Stimulated activated CD8-positive, alpha-beta memory T cell treated with anti-CD3 and anti-CD28 coated beads, Interleukin-7, amount 100 ng/mL, for 4 hours (primary cell): ENCODE results near the gene CLEC16A.
A peak's percentile ranks its signal among the peaks of the same experiment; 100 is the strongest.

Experiments used
- DNase-seq, 2 donors: peaks; one replicate each; pipeline ENCODE4 v3.0.0-alpha.2; 2020; ENCODE audit warnings: low read depth in 2 of 2

CLEC16A gene, protein sequence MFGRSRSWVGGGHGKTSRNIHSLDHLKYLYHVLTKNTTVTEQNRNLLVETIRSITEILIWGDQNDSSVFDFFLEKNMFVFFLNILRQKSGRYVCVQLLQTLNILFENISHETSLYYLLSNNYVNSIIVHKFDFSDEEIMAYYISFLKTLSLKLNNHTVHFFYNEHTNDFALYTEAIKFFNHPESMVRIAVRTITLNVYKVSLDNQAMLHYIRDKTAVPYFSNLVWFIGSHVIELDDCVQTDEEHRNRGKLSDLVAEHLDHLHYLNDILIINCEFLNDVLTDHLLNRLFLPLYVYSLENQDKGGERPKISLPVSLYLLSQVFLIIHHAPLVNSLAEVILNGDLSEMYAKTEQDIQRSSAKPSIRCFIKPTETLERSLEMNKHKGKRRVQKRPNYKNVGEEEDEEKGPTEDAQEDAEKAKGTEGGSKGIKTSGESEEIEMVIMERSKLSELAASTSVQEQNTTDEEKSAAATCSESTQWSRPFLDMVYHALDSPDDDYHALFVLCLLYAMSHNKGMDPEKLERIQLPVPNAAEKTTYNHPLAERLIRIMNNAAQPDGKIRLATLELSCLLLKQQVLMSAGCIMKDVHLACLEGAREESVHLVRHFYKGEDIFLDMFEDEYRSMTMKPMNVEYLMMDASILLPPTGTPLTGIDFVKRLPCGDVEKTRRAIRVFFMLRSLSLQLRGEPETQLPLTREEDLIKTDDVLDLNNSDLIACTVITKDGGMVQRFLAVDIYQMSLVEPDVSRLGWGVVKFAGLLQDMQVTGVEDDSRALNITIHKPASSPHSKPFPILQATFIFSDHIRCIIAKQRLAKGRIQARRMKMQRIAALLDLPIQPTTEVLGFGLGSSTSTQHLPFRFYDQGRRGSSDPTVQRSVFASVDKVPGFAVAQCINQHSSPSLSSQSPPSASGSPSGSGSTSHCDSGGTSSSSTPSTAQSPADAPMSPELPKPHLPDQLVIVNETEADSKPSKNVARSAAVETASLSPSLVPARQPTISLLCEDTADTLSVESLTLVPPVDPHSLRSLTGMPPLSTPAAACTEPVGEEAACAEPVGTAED

DNA sequence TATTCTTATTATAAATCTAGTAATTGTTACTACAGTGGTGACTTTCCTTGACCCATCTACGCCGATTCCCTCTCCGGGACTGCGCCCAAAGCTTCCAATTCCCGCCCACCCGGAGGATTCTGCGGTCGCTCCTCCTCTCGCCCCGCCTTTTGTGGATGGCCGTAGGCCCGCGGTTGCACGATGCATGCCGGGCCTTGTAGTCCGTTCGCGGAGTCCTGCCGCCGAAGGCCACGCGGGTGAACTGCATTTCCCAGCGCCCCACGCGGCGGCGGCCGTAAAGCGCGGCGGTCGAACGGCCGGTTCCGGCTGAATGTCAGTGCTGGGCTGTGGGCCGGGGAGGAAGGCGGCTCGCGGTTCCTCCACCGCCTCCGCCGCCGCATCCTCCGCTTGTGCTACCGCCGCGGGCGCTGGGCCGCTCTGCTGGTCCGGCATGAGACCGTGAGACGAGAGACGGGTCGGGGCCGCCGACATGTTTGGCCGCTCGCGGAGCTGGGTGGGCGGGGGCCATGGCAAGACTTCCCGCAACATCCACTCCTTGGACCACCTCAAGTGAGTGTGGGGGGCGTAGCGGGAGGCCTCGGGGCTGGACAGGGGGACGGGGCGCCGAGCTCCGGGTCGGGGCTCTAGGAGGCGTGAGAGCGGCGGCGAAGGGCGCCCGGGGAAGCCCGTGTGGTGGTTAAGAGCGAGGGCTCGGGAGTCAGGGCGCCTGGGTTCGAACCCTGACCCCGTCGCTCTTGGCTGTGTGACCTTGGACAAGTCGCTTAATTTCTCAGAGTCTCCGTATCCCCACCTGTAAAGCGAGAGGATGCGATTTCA lies at the start of gene CLEC16A:
Gene CLEC16A (plus strand): TSS at position 316 of the 816 bp plus-strand sequence. CDS start 154 bp downstream, at position 470.
- peak; percentile 88 to 95 for DNase-seq

GRCh38 chr16:10895053-10895946 lies 49.1 kb upstream of the CLEC16A start:
- DNase-seq: no peak

- DNase-seq: no peak
Measured at GRCh38 chr16:10896165-10896564, 48.2 kb upstream of the CLEC16A start.

DNA sequence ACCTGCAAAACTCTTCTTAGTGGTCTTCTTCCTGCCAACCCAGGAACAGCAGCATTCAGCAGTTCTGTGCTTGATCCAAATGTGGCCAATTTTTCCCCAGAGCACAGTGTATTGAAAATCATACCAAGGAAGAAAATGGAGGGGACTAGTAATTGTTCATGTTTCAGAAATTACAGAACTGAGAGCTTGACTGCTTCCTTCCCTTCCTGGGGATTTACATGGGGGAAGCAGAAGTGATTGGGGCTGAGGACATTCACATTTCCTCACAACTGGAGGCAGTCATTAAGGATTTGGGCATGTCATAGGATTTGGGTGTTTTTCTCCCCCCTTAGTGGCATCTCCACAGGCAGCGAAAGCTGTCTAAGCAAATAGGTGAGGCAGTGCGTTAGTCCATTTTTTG lies 47.6 kb upstream of the CLEC16A start:
- DNase-seq: no peak

DNA sequence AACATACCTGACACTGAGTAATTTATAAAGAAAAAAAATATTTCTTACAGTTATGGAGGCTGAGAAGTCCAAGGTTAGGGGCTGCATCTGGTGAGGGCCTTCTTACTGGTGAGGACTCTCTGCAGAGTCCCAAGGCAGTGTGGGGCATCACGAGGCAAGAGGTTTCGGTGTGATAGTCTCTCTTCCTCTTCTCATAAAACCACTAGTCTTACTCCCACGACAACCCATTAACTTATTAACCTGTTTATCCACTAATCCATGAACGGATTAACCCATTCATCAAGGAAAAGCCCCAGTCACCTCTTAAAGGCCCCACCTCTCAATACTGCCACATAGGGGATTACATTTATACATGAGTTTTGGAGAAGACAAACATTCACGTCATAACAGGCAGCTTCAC lies 47.2 kb upstream of the CLEC16A start:
- DNase-seq: no peak

GRCh38 chr16:10902999-10903398 lies 41.4 kb upstream of the CLEC16A start:
- no peak for DNase-seq

- no peak for DNase-seq
Measured at GRCh38 chr16:10906482-10906881, 37.9 kb upstream of the CLEC16A start.

- no peak for DNase-seq
Measured at GRCh38 chr16:10906914-10907756, 37.2 kb upstream of the CLEC16A start.

DNA sequence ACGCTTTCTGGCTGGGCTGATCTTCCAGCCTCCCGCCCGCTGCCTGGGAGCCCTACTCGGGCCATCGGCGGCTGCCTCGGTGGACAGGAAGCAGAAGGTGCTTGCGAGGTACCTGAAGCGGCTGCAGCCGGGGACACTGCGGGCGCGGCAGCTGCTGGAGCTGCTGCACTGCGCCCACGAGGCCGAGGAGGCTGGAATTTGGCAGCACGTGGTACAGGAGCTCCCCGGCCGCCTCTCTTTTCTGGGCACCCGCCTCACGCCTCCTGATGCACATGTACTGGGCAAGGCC lies 36.7 kb upstream of the CLEC16A start:
- DNase-seq: no peak

GRCh38 chr16:10911267-10911666 lies 33.1 kb upstream of the CLEC16A start:
- DNase-seq: no peak

DNA sequence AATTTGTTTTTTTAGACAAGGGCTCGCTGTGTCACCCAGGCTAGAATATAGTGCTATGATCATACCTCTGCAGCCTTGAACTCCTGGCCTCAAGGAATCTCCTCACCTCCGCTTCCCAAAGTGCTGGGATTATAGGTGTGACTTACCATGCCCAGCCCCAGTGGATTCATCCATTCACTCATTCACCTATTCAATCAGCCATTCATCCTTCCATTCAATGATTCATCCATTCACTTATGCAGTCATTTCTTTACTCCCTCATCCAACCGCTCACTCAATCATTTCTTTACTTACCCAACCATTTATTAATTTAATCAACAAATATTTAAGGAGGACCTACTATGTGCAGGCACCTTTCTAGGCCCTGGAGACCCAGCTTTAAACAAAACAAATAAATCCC lies 27.8 kb upstream of the CLEC16A start:
- no peak for DNase-seq

- DNase-seq: peak; percentile 59 to 65
Measured at GRCh38 chr16:10918294-10919002, 25.9 kb upstream of the CLEC16A start.

GRCh38 chr16:10919003-10919351 lies 25.4 kb upstream of the CLEC16A start:
- no peak for DNase-seq

DNA sequence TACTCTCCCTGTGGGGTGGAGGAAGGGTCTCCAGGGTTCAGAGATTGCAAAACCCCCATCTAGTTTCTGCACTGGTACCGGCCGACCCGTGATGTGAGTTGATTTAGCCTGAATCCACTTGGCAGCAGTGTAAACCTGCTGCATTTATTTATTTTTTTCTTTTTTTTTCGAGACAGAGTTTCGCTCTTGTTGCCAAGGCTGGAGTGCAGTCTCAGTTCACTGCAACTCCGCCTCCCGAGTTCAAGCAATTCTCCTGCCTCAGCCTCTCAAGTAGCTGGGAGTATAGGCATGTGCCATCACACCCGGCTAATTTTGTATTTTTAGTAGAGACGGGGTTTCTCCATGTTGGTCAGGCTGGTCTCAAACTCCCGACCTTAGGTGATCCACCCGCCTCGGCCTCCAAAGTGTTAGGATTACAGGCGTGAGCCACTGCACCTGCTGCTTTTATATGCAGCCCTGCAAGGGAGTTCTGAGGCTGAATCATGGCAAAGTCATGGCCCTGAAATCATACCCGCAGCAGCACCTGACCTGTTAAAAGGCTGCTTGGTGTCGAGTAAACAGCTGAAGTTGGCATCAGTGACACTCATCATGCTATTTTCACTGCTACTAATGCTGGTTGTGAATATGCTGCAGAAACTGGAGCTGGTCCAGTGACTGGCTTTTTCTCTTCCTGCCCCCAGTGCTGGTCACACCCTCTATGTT lies 23.5 kb upstream of the CLEC16A start:
- DNase-seq: no peak

DNA sequence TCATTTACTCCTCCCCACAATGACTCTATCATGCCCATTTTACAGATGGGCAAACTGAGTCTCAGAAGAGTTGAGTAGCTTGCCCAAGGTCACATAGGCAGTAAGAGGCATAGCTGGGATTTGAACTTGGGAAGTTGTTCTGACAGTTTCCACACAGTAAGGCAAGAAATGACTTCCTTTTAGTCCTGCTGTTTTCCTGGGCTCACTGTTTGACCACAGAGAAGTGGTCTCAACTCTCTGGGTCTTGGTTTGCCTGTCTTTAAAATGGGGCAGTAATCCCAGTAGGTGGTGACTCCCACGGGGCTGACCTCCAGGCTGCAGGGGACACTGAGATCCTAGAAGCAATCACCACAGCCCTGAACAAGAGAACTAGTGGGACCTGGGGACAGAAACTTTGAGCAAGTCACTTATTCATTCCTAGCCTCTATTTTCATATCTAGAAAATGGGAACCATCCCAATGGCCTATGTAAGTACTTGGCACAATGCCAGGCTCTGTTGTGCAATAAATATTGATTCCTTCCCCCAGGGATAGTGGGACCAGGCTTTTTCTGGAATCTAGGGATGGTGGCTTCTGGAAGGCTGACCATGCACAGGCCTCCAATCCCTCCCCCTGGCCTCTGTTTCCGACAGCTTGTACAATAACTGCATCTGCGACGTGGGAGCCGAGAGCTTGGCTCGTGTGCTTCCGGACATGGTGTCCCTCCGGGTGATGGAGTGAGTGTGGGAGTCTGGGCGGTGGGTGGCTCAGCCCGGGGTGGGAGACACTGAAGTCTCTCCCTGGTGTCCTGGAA lies 22.6 kb upstream of the CLEC16A start:
- DNase-seq: no peak

DNA sequence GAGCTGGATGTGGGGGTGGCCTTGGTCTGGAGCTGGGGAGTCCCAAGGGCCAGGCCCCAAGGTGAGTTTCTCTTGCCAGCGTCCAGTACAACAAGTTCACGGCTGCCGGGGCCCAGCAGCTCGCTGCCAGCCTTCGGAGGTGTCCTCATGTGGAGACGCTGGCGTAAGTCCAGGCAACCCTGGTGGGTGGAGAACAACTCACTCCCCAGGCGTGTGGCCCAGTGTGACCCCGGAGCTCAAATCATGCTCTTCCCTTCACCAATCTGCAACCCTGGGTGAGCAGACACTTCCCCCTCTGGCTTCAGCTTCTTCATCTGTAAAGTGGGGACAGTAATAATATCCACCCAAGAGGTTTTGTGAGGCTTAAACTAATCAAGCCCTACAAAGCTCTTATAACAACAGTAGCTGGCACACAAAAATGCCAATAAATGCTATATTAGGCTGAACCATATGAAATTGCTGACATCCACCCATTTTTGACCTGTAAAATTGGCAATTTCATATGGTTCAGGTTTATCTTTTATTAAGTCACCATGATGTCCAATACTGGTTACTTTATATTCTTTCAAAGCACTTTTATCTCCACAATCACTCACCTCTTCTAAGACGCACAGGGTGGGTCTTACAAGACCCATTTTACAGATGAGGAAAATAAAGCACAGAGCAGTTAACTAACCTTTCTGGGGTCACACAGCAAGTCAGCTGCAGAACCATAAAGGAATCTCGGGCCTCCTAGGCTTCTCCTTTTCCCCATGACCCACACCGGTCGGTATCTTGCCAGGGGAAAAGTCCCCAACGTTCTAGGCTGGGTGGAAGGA lies 21.8 kb upstream of the CLEC16A start:
- no peak for DNase-seq

- DNase-seq: no peak
Measured at GRCh38 chr16:10923146-10923649, 21.2 kb upstream of the CLEC16A start.
